Caki2 (cell line): ENCODE data around the gene NCK1. TPM values are rescaled to one million over a fixed set of nuclear protein-coding genes. Genes with fewer than 3 reads are reported as not detected.

ENCODE experiments used
- DNase-seq: peaks from one replicate; pipeline ENCODE4 v3.0.0-alpha.2; 2015; ENCODE audit warnings: low read depth
- in situ Hi-C: cut with HindIII; loops from 2 replicates; pipeline ENCODE4 v1.10.0; 2016; ENCODE audit warnings: low sequenced_read_pairs, low pct_unique_long_range_greater_than_20kb, mixed read lengths
- total RNA-seq: library from RNA; depleted of rRNA; stranded (reverse); fragments of >200 nt; shearing (Covaris generic); gene quantifications from 2 replicates; pipeline ENCODE4 v1.2.3, GENCODE V29; 2014; ENCODE audit warnings: low replicate concordance; rRNA removed

The NCK1 gene
- total RNA-seq, 1 experiment from 2014 or later: 46.9 TPM

DNA sequence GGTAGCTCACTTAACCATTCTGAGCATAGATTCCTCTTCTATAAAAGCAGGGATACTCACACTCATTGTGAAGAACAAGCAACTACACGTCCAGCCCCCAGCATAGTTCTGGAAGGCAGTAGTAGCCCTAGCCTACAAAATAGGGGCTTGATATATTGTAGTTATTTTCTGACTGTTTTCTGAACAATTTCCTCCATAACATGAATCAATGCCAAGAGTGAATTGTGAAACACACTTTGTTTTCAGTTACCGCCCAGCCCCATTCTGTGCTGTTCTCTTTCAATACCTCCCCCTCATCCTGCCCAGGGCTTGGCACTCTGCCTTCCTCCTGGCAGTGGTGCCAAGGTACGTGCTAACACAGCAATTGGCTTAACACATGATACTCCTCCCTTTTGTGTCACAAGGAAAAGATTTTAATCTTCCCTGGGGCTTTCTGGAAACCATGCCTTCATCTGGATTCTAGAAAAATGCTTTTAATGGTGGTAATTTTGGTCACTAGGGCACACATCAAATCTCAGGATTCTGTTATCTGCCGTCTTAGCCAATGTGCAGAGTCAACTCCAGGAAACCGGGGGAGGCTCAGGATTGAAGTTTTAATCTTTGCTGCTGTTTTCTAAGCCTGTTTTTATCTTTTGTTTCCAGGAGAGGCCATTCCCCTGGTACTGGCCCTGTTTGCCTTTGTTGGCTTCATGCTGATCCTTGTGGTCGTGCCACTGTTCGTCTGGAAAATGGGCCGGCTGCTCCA, 132.9 kb downstream of the NCK1 start:
- in situ Hi-C loops: no loop called here

DNA sequence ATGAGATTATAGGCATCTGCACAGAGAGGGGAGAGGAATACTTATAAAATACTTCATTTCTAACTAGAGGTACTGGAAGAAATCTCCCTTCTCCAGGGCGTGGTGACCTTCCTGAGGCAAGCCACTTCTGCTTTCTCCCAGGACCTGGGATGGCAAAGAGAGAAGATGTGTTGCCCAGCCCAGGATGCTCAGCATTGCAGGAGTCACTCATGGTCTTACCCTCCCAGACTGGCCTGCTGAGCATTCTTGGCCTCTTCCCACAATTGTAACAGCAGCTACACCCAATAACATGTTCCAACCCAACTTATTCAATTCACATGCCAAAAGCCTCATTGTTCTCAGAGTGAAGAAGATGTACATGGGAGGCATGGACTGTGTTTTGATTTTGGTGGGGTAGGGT, 133.6 kb downstream of the NCK1 start:
- no peak for DNase-seq
- in situ Hi-C loops: no loop called here

More for the DNA sequence above, 132.9 kb downstream of the NCK1 start:
- DNase-seq: no peak

Other genes with a start within 250 kb of the NCK1 start
- 10.8 and 19.2 TPM in 2 replicates for gene STAG1, start 109.8 kb upstream of the NCK1 start, total RNA-seq
- 15.8 and 16.5 TPM in 2 replicates for gene SLC35G2, start 43.1 kb upstream of the NCK1 start, total RNA-seq
- 1.0 and 2.8 TPM in 2 replicates for gene IL20RB, start 95.8 kb downstream of the NCK1 start, total RNA-seq